22Rv1 (cell line): ENCODE results near the gene NFIA.

Experiments
- CTCF ChIP-seq: fragments of 450-650 bp; IDR thresholded peaks from 2 replicates; pipeline ENCODE4 v1.5.1; 2017; ENCODE audit warnings: mild to moderate bottlenecking
- ZFX ChIP-seq: fragments of 450-650 bp; IDR thresholded peaks from 2 replicates; pipeline ENCODE4 v1.6.1; 2017; ENCODE audit warnings: antibody characterized with exemption, borderline replicate concordance

DNA sequence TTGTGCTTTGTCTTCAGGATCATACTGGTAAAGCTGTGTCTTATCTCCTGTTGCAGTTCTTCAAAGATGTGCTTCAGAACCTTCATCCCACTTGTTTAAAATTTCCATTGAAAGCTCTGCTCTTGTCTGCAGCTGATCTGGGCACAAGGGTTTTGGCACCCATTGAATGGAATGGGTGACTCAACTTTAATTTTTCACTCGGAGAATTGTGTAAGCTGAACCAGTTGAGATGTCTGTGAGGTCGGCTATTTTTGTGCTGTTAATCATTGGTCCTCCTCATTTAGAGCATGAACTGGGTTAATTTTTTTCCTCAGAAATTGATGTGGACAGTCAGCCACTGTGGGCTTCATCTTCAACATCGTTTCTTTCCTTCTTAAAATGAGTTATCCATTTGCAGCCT, 390.5 kb downstream of the NFIA start:
- TF ChIP-seq CTCF (no peak), ZFX (no peak)
